ENCODE measurements around the gene NDRG3.
"Not testable (repeated sequence)": the region's sequence is repeated elsewhere in the genome, so short reads cannot be mapped to it uniquely, and the experiment has no call there.

Gene NDRG3

DNA sequence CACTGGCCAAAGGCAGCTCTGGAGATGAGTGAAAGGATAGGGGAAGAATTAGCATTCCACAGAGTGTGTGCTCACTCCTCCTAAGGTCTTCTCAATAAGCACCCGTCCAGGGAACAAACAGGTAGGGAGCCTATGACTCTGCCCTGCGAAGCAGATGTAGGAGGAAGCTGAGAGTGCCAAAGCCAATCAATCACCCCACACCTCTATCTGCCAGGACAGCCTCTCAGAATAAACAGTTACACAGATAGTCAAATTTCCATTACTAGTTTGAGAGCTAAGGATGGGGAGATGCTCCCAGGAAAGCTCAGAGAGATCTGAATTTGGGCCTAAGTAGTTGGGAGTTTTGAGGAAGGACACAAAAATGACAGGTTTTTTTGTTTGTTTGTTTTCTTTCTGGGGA is 59.4 kb downstream of the NDRG3 start:
- DNase-seq, result no peak

DNA sequence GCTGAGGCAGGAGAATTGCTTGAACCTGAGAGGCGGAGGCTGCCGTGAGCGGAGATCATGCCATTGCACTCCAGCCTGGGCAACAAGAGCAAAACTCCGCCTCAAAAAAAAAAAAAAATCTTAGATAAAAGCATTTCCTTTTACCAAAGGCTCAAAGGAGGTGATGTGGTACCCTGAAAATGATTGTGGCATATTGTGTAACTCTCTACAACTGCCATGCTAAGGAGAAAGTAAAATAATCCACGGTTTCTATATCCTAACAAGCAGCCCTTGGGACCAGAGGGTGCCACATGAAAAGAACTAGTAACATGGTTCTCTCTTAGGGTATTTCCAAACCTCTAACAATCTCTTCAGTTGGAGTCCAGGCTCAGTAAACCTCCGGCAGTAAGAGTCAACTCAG is 61.1 kb downstream of the NDRG3 start:
- no peak for DNase-seq

DNA sequence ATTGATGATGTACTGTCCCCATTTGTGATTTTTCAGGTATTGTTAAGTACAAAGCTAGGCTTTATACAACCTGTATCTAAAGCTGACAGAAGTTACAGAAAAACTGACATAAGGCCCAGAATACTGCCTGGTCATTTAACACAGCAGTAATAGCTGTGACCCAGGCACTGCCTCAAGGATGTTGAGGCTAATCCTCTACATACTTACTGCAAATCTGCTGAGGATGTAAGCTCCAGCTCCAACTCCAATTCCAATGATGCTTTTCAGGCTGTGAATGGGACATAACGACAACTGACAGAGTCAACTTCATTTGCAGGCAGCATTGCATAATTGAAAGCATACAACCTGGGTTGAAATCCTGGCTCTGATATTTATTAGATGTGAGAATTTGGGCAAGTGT is 63.6 kb downstream of the NDRG3 start:
- no peak for DNase-seq

DNA sequence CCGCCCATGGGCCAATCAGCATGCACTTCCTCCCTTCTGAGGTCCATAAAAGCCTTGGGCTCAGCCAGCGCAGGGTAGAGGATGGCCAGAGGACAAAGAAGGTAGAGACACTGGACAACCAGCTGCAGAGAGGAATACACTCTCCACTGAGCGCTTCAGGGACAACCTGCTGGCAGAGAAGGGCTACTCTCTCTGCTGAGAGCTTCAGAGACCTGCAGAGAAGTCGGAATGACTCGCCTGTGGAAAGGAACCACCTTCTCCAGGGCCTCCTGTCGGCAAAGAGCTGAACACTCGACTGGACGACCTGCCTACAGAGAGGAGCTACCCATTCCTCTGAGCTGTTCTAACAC is 68.5 kb downstream of the NDRG3 start:
- DNase-seq, result no peak

DNA sequence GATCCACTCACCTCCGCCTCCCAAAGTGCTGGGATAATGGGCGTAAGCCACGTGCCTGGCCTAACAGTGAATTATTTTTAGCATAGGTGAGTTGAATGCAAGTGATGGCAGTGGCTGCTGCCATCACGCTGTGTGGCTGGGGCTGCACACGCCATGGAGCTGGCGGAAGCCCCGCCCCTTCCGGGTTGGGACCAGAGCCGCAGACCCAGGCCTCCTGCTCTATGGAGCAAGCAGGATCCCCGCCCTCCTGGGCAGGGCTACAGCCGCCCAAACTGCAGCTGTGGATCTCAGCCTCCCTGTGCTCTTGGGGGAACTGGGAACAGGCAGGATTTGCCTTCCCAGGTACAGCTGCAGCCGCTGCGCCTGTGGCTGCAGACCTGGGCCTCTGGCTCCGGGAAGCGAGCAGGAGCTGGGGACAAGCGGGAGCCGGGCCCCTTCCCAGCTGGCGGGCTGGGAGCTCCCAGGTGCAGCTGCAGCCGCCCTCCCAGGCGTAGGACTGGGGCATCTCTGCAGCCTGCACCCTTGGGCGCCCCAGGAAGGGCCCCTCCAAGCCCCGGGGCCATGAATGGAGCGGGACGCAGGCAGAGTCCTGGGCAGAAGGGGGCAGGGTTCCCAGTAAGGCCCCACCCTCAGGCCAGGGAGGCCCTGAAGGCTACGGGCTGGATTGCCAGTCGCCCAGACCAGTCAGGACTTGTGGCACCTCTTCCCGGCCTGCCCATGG is 69.0 kb downstream of the NDRG3 start:
- no peak for DNase-seq

DNA sequence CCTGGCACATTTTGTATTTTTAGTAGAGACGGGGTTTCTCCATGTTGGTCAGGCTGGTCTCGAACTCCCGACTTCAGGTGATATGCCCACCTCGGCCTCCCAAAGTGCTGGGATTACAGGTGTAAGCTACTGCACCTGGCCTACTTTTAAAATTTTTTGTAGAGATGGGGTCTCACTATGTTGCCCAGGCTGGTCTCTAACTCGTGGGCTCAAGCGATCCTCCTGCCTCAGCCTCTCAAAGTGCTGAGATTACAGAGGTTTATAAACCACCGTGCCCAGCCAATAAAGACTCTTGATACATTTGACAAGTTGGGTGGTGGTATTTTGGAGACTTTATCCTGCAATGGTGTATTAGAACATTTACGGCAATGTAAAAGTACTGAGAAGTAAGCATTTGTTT is 70.3 kb downstream of the NDRG3 start:
- not testable (repeated sequence) for DNase-seq

DNA sequence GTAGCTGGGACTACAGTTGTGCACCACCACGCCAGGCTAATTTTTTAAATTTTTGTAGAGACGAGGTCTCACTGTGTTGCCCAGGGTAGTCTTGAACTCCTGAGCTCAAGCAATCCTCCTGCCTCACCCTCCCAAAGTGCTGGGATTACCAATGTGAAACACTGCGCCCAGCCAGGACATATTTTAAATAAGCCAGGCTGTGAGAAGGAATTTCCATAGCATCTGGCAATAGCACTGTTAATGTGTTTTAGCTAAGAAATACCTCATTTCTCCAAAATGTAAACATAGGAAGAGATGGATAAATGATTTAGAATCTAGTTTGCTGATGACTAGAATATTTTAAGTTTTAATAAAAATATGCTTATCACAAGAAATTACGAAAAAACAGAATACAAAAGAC is 72.9 kb downstream of the NDRG3 start:
- DNase-seq, result no peak

DNA sequence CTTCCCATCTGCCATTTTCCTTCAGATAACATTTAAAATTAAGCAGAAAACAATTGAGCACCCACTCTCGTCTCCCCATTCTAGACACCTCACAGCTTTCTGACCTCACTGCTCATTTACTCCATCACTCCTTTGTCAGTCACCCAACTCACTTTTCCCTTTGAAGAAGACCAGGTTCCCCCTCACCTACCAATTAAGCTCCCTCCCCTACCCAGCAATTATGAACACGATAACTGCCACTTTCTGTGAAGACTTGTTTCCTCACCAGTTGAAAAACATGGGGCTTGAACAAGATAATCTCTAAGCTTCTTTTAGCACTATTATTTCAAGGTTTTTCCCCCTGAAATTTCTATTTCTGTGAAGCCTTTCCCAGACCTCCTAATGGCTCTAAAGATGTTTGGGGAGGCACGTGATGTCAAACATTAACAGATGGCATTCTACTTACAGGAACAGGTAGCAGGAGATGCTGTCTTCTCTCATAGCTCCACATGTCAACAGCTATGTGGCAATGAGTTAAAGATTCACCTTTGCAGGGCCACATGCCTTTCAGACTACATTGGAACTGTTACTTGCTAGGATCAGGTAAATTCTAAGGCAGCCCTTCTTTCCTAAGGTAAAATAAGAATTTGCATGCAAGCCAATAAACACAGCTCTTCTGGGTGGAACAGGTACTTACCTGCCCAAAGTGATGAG is 75.1 kb downstream of the NDRG3 start:
- DNase-seq, result no peak

DNA sequence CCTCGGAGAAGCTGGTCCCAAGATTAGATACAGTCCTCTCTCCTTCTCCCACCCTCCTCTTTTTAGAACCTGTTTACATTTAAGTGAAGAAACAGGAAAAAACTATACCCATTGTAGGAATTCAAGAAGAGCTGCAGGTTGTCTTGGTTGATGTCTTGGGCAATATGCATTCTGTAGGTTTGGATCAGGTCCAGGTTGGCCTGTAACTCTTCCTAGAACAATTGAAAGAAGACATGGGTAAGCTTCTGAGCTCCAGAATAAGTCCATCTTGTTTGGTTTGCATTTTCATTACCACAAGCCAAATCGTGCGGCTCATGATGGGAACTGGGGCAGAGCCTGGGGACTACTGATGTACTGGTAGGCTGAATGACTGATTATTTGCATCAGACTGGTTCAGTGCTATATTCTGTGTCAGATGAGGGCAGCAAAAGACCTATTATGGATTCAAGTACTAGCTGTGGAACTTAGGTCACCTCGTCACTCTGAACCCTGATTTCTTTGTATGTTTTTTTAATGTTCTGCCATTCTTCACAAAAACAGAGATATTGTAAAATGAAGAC is 79.6 kb downstream of the NDRG3 start:
- no peak for DNase-seq

DNA sequence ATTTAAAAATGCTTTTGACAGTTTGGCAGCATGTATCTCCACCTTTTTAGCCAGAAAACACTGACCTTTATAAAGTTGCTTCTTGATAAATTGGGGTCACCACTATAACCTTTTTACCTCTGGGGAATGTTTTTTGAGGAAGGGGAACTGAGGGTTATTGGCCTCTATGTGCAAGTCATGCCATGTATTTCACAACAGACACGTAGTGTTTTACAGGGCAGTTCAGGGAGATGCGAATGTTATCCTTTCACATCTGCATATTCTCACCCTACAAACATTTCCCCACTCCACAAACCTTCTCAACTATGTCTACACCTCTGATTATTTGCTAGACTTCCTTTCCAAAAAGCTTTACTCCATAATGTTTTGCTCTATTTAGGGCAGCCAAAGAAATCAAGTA is 82.9 kb downstream of the NDRG3 start:
- DNase-seq, result no peak

DNA sequence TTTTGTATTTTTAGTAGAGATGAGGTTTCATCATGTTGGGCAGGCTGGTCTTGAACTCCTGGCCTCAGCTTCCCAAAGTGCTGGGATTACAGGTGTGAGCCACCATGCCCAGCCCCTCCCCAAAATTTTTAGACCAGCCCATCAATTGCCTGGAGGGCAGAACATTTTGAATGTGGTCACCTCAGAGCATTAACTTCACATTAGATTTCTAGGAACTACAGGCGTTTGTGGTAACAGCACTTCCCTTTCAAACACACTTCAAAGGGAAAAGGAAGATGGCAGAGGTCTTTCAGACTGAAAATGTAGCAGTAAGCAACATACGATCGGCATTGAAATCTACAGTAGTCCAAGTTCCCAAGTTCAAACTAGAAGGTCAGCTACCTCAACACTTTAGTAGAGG is 87.6 kb downstream of the NDRG3 start:
- DNase-seq, result peak; percentile 42

DNA sequence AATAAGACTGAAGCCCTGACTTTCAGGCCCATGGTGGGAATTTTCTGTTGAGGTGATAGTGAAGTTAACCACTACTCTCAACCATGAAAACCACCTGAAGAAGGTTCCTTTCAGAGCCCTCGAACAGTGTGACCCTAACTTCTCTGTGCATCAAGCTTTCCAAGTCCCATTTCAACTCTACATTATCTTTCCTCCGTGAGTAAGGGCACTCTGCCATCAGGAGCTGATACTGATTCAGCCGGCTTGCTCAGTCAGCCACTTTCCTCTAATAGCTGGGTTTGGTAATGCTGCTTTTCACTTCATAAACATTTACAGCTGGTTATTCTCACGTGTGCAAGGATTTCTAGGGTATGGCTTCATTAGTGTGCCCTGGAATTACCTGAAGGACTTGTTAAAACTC is 89.2 kb downstream of the NDRG3 start:
- no peak for DNase-seq

DNA sequence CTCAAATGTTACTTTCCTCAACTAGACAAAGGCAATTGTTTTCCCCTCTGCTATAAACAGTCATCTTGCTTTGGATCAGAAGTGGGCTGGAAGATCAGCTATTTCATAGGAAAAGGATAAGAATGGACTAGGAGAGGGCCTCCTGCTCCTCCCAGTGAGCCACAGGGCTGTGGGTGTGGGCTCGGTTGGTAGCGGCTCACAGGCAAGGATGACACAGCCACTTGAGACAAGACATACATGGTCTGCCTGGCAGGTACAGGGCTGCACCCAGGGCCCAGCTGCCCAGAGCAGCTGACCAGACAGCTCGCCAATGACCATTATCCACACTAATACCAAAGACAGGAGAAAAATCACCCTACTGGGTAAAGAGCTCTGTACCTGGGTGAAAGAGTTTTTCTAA is 90.9 kb downstream of the NDRG3 start:
- DNase-seq, result no peak

DNA sequence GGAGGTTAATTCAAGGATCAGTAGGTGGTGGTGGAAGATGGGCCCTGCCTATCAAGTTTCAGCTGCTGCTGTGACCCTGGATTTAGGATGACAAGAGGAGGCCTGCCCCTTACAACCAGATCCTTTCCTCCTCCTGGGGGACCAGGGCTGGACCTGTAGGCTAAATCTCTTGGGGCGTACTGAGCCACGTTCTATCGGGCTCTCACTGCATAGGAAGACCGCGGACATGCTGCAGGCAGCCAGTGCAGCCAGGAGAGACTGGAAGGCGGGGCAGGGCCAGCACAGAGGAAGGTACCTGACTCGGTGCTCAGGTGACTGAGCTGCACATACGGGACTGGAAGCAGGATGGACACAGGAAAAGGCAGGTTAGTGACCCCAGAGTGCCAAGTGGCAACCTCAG is 91.4 kb downstream of the NDRG3 start:
- DNase-seq, result no peak

DNA sequence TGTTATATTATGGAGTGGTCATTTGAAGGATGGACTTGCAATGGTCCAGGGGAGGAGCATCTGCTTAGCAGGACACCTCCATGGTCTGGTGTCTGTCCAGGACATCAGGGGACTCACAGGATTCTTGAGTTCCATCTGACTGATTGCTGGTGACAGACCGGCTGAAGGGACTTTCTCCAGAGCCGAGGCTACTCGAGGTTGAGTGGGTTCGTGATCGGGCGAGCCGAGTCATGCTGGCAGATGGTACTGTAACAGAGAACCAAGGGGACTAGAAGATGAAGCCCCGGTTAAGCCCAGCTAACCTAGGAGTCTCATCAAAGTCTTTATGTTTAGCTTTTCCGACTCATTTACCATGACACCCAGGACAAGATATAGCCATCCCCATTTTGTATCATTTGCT is 92.4 kb downstream of the NDRG3 start:
- DNase-seq, result no peak

DNA sequence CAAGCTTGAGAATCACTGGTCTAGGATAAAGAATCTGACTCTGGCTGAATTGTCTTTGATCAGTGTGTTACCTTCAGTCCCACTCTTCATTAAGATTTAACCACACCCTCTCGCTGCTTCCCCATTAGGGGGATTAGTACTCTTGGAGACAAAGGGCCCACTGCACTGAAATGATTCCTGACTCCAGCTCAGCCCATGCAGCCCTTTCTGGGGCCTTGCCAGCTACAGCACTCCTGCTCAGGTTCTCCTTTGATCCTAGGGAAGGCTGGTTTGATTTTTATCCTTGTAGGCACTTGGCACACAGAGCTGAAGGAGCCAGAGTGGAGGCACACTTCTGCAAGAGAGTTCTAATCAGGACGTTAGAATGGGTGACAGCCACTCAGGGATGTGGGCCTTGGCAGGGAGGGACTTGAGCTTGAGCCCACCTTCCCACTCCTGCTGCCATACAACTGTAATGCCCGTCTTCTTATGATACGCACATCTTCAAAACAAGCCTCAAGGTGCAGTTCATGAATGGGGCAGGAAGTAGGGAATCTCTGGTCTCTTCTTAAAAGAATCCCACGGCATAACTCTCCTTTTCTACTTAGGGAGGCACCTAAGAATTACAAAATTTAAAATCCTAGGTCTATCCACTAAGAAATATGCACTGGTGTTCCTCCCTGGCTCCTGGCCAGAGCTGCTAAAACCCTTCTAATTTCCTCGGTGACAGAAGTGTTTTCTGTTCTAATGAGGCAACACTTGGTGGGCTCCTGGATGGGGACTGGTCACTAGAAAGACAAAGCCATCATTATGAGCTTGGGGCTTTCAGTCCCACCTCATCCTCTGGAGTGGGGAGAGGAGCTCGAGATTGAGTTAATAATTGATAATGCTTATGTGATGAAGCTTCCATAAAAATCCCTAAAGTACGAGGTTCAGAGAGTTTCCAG is 98.4 kb downstream of the NDRG3 start:
- DNase-seq, result no peak

DNA sequence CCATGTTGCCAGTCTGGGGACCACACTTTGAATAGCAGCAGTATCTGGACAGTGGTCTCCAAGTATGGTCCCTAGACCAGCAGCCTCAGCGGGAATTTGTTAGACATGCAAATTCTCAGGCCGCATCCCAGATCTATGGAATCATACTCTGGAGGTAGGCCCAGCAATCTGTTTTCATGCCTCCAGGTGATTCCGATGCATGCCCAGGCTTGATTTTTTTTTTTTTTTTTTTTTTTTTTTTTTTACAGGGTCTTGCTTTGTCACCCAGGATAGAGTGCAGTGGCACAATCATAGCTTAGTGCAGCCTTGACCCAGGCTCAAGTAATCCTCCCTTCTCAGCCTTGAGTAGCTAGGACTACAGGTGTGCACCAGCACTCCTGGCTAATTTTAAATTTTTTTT is 99.2 kb downstream of the NDRG3 start:
- no peak for DNase-seq

DNA sequence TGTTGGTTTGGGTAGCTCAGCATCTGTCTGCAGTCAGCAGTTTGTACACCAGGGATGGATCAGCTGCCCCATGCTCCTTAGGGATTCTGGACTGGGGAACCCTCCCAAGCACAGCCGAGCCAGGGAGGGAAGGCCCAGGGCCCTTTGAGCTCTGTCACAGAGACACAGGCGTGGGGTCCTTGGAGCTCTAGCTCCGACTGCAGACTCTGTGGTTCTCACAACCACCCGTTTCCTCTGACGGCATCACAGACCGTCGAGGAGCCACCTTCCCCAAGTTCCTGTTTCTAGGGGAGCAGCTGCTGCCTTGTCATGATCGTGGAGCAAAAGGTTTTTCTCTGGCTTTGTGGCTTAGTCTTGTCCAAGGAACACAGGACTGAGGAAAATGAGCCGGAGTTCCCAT is 99.9 kb downstream of the NDRG3 start, which contains the start of gene SLA2:
TSS of gene SLA2 (minus strand) at position 199 of the 400 bp plus-strand sequence. CDS start 4,861 bp downstream, outside the sequence.
- peak; percentile 81 for DNase-seq

DNA sequence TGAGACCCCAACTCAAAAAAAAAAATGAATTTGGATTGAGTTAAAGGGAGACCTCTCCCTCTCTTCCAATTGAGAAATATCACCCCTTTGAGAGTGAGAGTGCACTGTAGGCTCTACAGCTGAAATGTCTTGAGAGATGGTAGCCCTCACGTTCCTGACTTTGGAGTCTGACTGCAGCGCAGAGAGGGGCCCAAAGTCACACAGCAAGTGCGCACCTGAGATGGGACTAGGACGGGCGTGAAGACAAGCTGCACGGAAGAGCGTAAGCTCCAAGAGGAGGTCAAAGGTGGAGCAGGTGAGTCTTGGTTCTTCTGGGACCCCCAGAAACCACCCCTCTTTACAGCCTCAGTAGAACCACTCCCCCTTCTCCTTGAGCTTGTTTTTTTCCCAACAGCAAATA is 100.5 kb downstream of the NDRG3 start:
- no peak for DNase-seq

DNA sequence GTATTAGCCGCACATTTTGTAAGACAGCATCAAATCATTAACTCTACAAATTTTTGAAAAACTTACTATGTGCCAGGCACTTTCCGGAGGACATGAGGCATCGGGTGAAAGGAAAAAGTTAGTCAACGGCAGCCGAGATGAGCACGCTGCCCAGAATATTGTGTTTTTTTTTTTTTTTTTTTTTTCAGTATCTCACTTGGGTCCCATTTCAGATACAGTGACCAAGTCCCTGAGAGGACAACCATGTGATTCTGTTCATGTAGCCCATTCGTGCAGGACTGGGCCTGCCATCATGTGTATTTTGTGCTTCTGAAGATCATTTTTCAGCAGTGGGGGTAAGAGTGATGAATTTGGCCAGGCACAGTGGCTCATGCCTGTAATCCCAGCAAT is 101.2 kb downstream of the NDRG3 start:
- DNase-seq, result peak; percentile 59

DNA sequence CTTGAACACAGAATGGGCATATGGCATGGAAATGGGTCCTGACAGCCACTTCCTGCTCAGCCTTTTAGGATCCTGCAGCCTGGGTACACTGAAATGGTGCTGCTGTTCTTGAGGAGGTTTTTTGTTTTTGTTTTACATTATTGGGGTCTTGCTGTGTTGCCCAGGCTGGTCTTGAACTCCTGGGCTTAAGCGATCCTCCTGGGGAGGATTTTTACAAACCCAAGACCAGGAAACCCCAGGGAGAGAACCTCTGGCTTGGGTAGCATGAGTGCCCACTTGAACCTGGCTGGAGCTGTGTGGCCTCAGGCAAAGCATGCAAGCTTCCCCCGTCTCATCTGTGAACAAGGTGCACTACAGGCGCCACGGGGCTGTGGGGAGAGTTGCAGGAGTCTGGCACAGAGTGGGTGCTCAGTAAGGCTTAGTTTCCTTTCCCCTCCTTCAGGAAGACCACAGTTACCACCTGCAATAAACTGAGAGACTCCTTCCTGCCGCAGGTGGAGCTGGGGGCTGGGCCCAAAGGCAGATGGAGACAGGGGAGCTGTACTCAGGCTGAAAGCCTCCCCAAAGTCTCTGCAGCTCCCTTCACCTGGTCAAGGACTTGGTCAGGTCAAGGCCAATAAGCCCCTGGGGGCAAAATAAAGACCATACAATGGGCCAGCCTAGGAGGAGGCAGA is 101.7 kb downstream of the NDRG3 start:
- peak; percentile 70 for DNase-seq

DNA sequence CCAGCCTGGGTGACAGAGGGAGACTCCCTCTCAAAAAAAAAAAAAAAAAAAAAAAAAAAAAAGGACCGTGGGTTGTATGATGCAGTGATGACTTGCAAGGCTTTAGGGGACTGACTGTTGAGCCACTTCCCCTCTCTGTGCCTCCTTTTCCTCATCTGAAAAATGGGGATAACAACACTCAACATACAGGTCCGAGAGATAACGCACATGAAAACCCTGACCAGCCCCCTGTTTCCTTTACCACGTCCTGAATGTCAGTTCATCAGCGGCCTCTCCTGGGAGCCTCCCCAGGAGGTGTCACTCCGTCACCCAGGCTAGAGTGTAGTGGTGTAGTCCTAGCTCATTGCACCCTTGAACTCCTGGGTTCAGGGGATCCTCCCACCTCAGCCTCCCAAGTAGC is 103.8 kb downstream of the NDRG3 start:
- no peak for DNase-seq

DNA sequence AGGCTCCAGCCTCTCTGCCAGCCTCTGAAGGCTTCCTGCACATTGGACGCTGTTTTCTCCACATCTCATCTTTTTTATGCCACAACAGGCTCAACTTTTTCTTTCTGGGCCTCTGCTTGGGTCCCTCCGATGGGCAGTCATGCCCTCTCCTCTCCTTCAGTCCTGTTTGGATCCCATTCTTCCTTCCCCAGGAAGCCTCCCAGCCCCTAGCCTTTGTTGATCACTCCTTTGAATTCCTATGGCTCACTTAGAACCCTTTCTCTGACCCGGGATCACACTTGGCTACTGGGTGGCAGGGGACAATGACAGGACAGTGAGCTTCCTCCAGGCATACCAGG is 104.4 kb downstream of the NDRG3 start:
- DNase-seq, result no peak

Data from activated CD4-positive, alpha-beta T cell treated with anti-CD3 and anti-CD28 coated beads, Interleukin-2, Interleukin-6, amounts not matched to agents 100 ng/mL and 50 ng/mL, durations not matched to agents 16 hours and 8 hours (primary cell).